ENCODE data around the gene SAC3D1. TPM values are rescaled to one million over a fixed set of nuclear protein-coding genes. Genes with fewer than 3 reads are reported as not detected.

The SAC3D1 gene
- total RNA-seq, 6 experiments from 2014 or later, result 4.2 to 13.8 (median 5.8) TPM

GRCh38 chr11:65053827-65054508, 13.0 kb downstream of the SAC3D1 start:
- DNase-seq, result no peak
- Histone ChIP-seq H3K27me3 (no peaks in the 10 kb centered on the region), H3K36me3 (no peaks in the 10 kb centered on the region), H3K9me3 (no peaks in the 10 kb centered on the region), H3K4me3 (no peak overlapping the region), H3K4me1 (no peaks in the 10 kb centered on the region), H3K27ac (no peak overlapping the region)
- ATAC-seq, result no peak
- whole genome bisulfite sequencing (ENCODE audit: insufficient coverage, low coverage, low lambda C conversion rate, missing lambda C conversion rate), result 49% methylated on average over 8 of the region's 8 CpGs
- intact Hi-C loops (cut with DNase I), result no loop called here
- TF ChIP-seq POLR2A (IDR thresholded peaks at IDR 0.05) (no peak), CTCF (IDR thresholded peaks at IDR 0.05) (no peak)

- H3K27ac ChIP-seq, result no peak overlapping the region
- WGBS (ENCODE audit: insufficient coverage, low coverage, low lambda C conversion rate, missing lambda C conversion rate), result 79% methylated on average over 1 of the region's 1 CpG
- ATAC-seq (no peak), DNase-seq (no peak)
- no peaks in the 10 kb centered on the region for H3K27me3 ChIP-seq
- intact Hi-C loops (cut with DNase I), result no loop called here
- no peaks in the 10 kb centered on the region for H3K4me1 ChIP-seq
- no peaks in the 10 kb centered on the region for H3K9me3 ChIP-seq
- TF ChIP-seq CTCF (IDR thresholded peaks at IDR 0.05) (no peak), POLR2A (IDR thresholded peaks at IDR 0.05) (no peak)
- H3K4me3 ChIP-seq, result no peak overlapping the region
- no peaks in the 10 kb centered on the region for H3K36me3 ChIP-seq
Observed at GRCh38 chr11:65055538-65055937, 14.5 kb downstream of the SAC3D1 start.

- Histone ChIP-seq H3K4me3 (no peak overlapping the region), H3K27me3 (no peaks in the 10 kb centered on the region), H3K4me1 (no peaks in the 10 kb centered on the region), H3K27ac (no peak overlapping the region), H3K9me3 (no peaks in the 10 kb centered on the region), H3K36me3 (no peaks in the 10 kb centered on the region)
- TF ChIP-seq CTCF (IDR thresholded peaks at IDR 0.05) (no peak), POLR2A (IDR thresholded peaks at IDR 0.05) (no peak)
- DNase-seq (no peak), ATAC-seq (no peak)
- intact Hi-C loops (cut with DNase I), result no loop called here
- WGBS (ENCODE audit: insufficient coverage, low coverage, low lambda C conversion rate, missing lambda C conversion rate), result 91% methylated on average over 4 of the region's 6 CpGs
Observed at GRCh38 chr11:65056999-65057398, 16.0 kb downstream of the SAC3D1 start.

GRCh38 chr11:65057526-65057925, 16.5 kb downstream of the SAC3D1 start:
- Histone ChIP-seq H3K36me3 (no peaks in the 10 kb centered on the region), H3K27ac (no peak overlapping the region), H3K9me3 (no peaks in the 10 kb centered on the region), H3K4me1 (no peaks in the 10 kb centered on the region), H3K4me3 (no peak overlapping the region), H3K27me3 (no peaks in the 10 kb centered on the region)
- intact Hi-C loops (cut with DNase I), result no loop called here
- DNase-seq, result no peak
- no CpG with 5 or more reads among the region's 7 CpGs for WGBS (ENCODE audit: insufficient coverage, low coverage, low lambda C conversion rate, missing lambda C conversion rate)
- no peak for TF ChIP-seq CTCF (IDR thresholded peaks at IDR 0.05)
- no peak for ATAC-seq

GRCh38 chr11:65058012-65058411, 17.0 kb downstream of the SAC3D1 start:
- no CpG with 5 or more reads among the region's 13 CpGs for WGBS (ENCODE audit: insufficient coverage, low coverage, low lambda C conversion rate, missing lambda C conversion rate)
- Histone ChIP-seq H3K9me3 (no peaks in the 10 kb centered on the region), H3K4me3 (no peak overlapping the region), H3K4me1 (no peaks in the 10 kb centered on the region), H3K27ac (no peak overlapping the region), H3K27me3 (no peaks in the 10 kb centered on the region), H3K36me3 (no peaks in the 10 kb centered on the region)
- intact Hi-C loops (cut with DNase I), result no loop called here
- TF ChIP-seq CTCF (IDR thresholded peaks at IDR 0.05) (no peak), POLR2A (IDR thresholded peaks at IDR 0.05) (no peak)
- ATAC-seq (no peak), DNase-seq (no peak)

Measured in right lobe of liver (tissue), 6 donors.